T-helper 2 cell treated with Interferon-gamma antibody and Interleukin-4, amounts not matched to agents 5 μg/mL and 100 μg/mL, for 36 hours (primary cell): ENCODE data around the gene GALNT14.
A peak's percentile ranks its signal among the peaks of the same experiment; 100 is the strongest.

Experiments used
- DNase-seq: peaks from one replicate; pipeline ENCODE4 v3.0.0; 2021; ENCODE audit warnings: low spot score
- H3K27ac Mint-ChIP-seq: one replicate; pipeline ENCODE4 v1.8.0; 2021; ENCODE audit warnings: mild to moderate bottlenecking, mixed read lengths
- H3K27me3 Mint-ChIP-seq: one replicate; pipeline ENCODE4 v1.8.0; 2021; ENCODE audit warnings: low read depth, mixed read lengths
- H3K36me3 Mint-ChIP-seq: one replicate; pipeline ENCODE4 v1.8.0; 2021; ENCODE audit warnings: low read depth, mixed read lengths
- H3K4me1 Mint-ChIP-seq: one replicate; pipeline ENCODE4 v1.8.0; 2021; ENCODE audit warnings: low read depth, mixed read lengths
- H3K4me3 Mint-ChIP-seq: one replicate; pipeline ENCODE4 v1.8.0; 2022; ENCODE audit warnings: mild to moderate bottlenecking, moderate library complexity, mixed read lengths
- H3K9me3 Mint-ChIP-seq: one replicate; pipeline ENCODE4 v1.8.0; 2021; ENCODE audit warnings: mixed read lengths

The GALNT14 gene

GRCh38 chr2:31142110-31142509 lies 3.9 kb upstream of the GALNT14 start:
- Mint-ChIP-seq H3K36me3 (no peaks in the 10 kb centered on the region), H3K9me3 (no peaks in the 10 kb centered on the region), H3K27ac (no peak overlapping the region), H3K4me1 (peaks cover under 1% of the 10 kb centered on the region), H3K4me3 (no peak overlapping the region), H3K27me3 (peaks cover 33% of the 10 kb centered on the region)
- no peak for DNase-seq

GRCh38 chr2:31141443-31142085 lies 3.3 kb upstream of the GALNT14 start:
- Mint-ChIP-seq H3K9me3 (no peaks in the 10 kb centered on the region), H3K4me3 (no peak overlapping the region), H3K4me1 (peaks cover 5% of the 10 kb centered on the region), H3K27ac (no peak overlapping the region), H3K27me3 (peaks cover 37% of the 10 kb centered on the region), H3K36me3 (no peaks in the 10 kb centered on the region)
- no peak for DNase-seq

GRCh38 chr2:31140151-31140550 lies 1.9 kb upstream of the GALNT14 start:
- no peaks in the 10 kb centered on the region for H3K9me3 Mint-ChIP-seq
- no peaks in the 10 kb centered on the region for H3K36me3 Mint-ChIP-seq
- H3K27ac Mint-ChIP-seq = no peak overlapping the region
- DNase-seq = no peak
- peaks cover 5% of the 10 kb centered on the region for H3K4me1 Mint-ChIP-seq
- H3K27me3 Mint-ChIP-seq = peaks cover 48% of the 10 kb centered on the region
- H3K4me3 Mint-ChIP-seq = no peak overlapping the region

- Mint-ChIP-seq H3K36me3 (no peaks in the 10 kb centered on the region), H3K27ac (no peak overlapping the region), H3K27me3 (peaks cover 53% of the 10 kb centered on the region), H3K4me1 (peaks cover 5% of the 10 kb centered on the region), H3K4me3 (no peak overlapping the region), H3K9me3 (no peaks in the 10 kb centered on the region)
- DNase-seq = no peak
Measured at GRCh38 chr2:31139671-31140070, 1.4 kb upstream of the GALNT14 start.

- Mint-ChIP-seq H3K9me3 (no peaks in the 10 kb centered on the region), H3K27me3 (peaks cover 58% of the 10 kb centered on the region), H3K4me3 (peak overlapping the region; percentile 67), H3K36me3 (no peaks in the 10 kb centered on the region), H3K27ac (no peak overlapping the region), H3K4me1 (peaks cover 5% of the 10 kb centered on the region)
- no peak for DNase-seq
Measured at GRCh38 chr2:31137211-31138036, 816 bp downstream of the GALNT14 start.

GRCh38 chr2:31136732-31137131 lies 1.5 kb downstream of the GALNT14 start:
- no peak for DNase-seq
- Mint-ChIP-seq H3K4me1 (peaks cover 5% of the 10 kb centered on the region), H3K36me3 (no peaks in the 10 kb centered on the region), H3K4me3 (peak overlapping the region; percentile 14), H3K9me3 (no peaks in the 10 kb centered on the region), H3K27ac (no peak overlapping the region), H3K27me3 (peaks cover 59% of the 10 kb centered on the region)

- Mint-ChIP-seq H3K9me3 (no peaks in the 10 kb centered on the region), H3K4me1 (peaks cover 5% of the 10 kb centered on the region), H3K36me3 (no peaks in the 10 kb centered on the region), H3K27me3 (peaks cover 60% of the 10 kb centered on the region), H3K27ac (no peak overlapping the region), H3K4me3 (no peak overlapping the region)
- no peak for DNase-seq
Measured at GRCh38 chr2:31136000-31136399, 2.2 kb downstream of the GALNT14 start.

GRCh38 chr2:31134480-31134879 lies 3.8 kb downstream of the GALNT14 start:
- peaks cover 47% of the 10 kb centered on the region for H3K27me3 Mint-ChIP-seq
- no peak overlapping the region for H3K27ac Mint-ChIP-seq
- H3K36me3 Mint-ChIP-seq = no peaks in the 10 kb centered on the region
- H3K9me3 Mint-ChIP-seq = no peaks in the 10 kb centered on the region
- DNase-seq = no peak
- no peak overlapping the region for H3K4me3 Mint-ChIP-seq
- peaks cover 5% of the 10 kb centered on the region for H3K4me1 Mint-ChIP-seq

GRCh38 chr2:31132786-31133185 lies 5.5 kb downstream of the GALNT14 start:
- no peak for DNase-seq
- no peaks in the 10 kb centered on the region for H3K36me3 Mint-ChIP-seq
- H3K4me1 Mint-ChIP-seq = peaks cover 5% of the 10 kb centered on the region
- H3K27me3 Mint-ChIP-seq = peaks cover 40% of the 10 kb centered on the region
- no peak overlapping the region for H3K27ac Mint-ChIP-seq
- H3K4me3 Mint-ChIP-seq = no peak overlapping the region
- no peaks in the 10 kb centered on the region for H3K9me3 Mint-ChIP-seq

GRCh38 chr2:31131871-31132270 lies 6.4 kb downstream of the GALNT14 start:
- Mint-ChIP-seq H3K9me3 (no peaks in the 10 kb centered on the region), H3K36me3 (no peaks in the 10 kb centered on the region), H3K27me3 (peaks cover 35% of the 10 kb centered on the region), H3K4me3 (no peak overlapping the region), H3K4me1 (peaks cover 2% of the 10 kb centered on the region), H3K27ac (no peak overlapping the region)
- no peak for DNase-seq

GRCh38 chr2:31129375-31130171 lies 8.7 kb downstream of the GALNT14 start:
- Mint-ChIP-seq H3K4me1 (no peaks in the 10 kb centered on the region), H3K27me3 (peaks cover 17% of the 10 kb centered on the region), H3K27ac (no peak overlapping the region), H3K9me3 (no peaks in the 10 kb centered on the region), H3K36me3 (no peaks in the 10 kb centered on the region), H3K4me3 (no peak overlapping the region)
- DNase-seq = no peak

GRCh38 chr2:31127931-31128330 lies 10.3 kb downstream of the GALNT14 start:
- H3K4me1 Mint-ChIP-seq = no peaks in the 10 kb centered on the region
- H3K27ac Mint-ChIP-seq = no peak overlapping the region
- no peak for DNase-seq
- H3K4me3 Mint-ChIP-seq = no peak overlapping the region
- H3K9me3 Mint-ChIP-seq = no peaks in the 10 kb centered on the region
- H3K27me3 Mint-ChIP-seq = peaks cover 14% of the 10 kb centered on the region
- H3K36me3 Mint-ChIP-seq = no peaks in the 10 kb centered on the region

GRCh38 chr2:31125918-31126695 lies 12.1 kb downstream of the GALNT14 start:
- no peak overlapping the region for H3K4me3 Mint-ChIP-seq
- peaks cover 10% of the 10 kb centered on the region for H3K27me3 Mint-ChIP-seq
- H3K27ac Mint-ChIP-seq = no peak overlapping the region
- H3K9me3 Mint-ChIP-seq = no peaks in the 10 kb centered on the region
- DNase-seq = no peak
- H3K36me3 Mint-ChIP-seq = no peaks in the 10 kb centered on the region
- no peaks in the 10 kb centered on the region for H3K4me1 Mint-ChIP-seq
